ENCODE data around the gene GFPT2.

Gene GFPT2

GRCh38 chr5:180326989-180327565 lies 26.1 kb downstream of the GFPT2 start:
- no peak for DNase-seq (ENCODE audit: low spot score)
- no peak for TF ChIP-seq CTCF (IDR thresholded peaks at IDR 0.05; ENCODE audit: extremely low read depth, missing control alignments)

DNA sequence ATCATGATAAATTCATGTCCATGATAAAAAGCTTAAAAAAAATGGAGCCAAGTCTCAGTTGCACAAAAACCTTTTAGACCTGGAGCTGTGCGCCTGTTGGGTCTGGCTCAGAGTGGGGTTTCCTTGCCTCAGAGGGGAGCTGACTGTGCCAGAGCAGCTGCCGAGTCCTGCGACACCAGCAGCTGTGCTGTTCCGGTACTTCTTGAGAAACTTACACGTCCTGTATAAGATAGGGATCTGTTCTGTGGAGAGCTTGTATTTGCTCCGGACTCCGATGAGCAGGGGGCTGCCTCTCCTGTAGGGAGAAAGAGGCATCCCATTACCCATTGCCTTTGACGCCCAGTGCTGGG lies 28.6 kb downstream of the GFPT2 start:
- no peak for TF ChIP-seq CTCF (IDR thresholded peaks at IDR 0.05; ENCODE audit: extremely low read depth, missing control alignments)
- DNase-seq (ENCODE audit: low spot score) = no peak

- no peak for TF ChIP-seq CTCF (IDR thresholded peaks at IDR 0.05; ENCODE audit: extremely low read depth, missing control alignments)
- DNase-seq (ENCODE audit: low spot score) = no peak
Observed at GRCh38 chr5:180323941-180324600, 29.1 kb downstream of the GFPT2 start.

GRCh38 chr5:180323160-180323559 lies 30.0 kb downstream of the GFPT2 start:
- no peak for DNase-seq (ENCODE audit: low spot score)
- TF ChIP-seq CTCF (IDR thresholded peaks at IDR 0.05; ENCODE audit: extremely low read depth, missing control alignments) = no peak

GRCh38 chr5:180318456-180319089 lies 34.6 kb downstream of the GFPT2 start:
- TF ChIP-seq CTCF (IDR thresholded peaks at IDR 0.05; ENCODE audit: extremely low read depth, missing control alignments) = no peak
- DNase-seq (ENCODE audit: low spot score) = no peak

DNA sequence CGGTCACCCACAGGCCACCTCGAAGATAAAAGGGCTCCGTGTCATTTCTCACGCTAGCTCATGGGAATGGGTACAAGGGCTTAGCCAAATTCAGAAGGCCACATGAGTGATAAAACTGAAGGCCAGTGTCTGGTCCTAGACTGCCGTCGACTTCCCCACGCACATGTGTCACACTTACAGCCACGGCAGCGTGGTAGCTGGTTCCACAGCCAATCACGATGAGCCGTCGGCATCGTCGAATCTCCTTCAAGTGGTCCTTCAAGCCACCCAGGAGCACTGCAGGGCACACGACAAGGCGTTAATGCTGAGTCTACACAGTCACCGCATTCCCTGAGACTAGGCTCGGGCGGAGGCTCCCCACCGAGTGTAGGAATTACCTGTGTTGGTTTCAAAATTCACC lies 36.5 kb downstream of the GFPT2 start:
- no peak for TF ChIP-seq CTCF (IDR thresholded peaks at IDR 0.05; ENCODE audit: extremely low read depth, missing control alignments)

GRCh38 chr5:180315762-180316212 lies 37.3 kb downstream of the GFPT2 start:
- DNase-seq (ENCODE audit: low spot score) = peak; percentile 82
- peak; percentile 96 for TF ChIP-seq CTCF (IDR thresholded peaks at IDR 0.05; ENCODE audit: extremely low read depth, missing control alignments)

More for the DNA sequence above, 36.5 kb downstream of the GFPT2 start:
- no peak for DNase-seq (ENCODE audit: low spot score)
